Panc1 (cell line): ENCODE measurements around the gene NOSTRIN.

Source experiments
- POLR2AphosphoS5 ChIP-seq: IDR thresholded peaks from 2 replicates; pipeline ENCODE4 v1.6.1; 2012; ENCODE audit warnings: mild to moderate bottlenecking, low read depth, low read length, moderate library complexity
- SIN3A ChIP-seq: IDR thresholded peaks from 2 replicates; pipeline ENCODE4 v1.6.1; 2012; ENCODE audit warnings: low read depth, mild to moderate bottlenecking, low read length, moderate library complexity, borderline replicate concordance; ENCODE audit not compliant: insufficient read depth
- TCF7L2 ChIP-seq: IDR thresholded peaks from 2 replicates; pipeline ENCODE4 v1.6.1; 2011; ENCODE audit warnings: mild to moderate bottlenecking, low read depth, low read length, inconsistent platforms
- TF ChIP-seq, protein P1 (sequence below), 2 experiments: IDR thresholded peaks; 2 replicates each; pipeline ENCODE4 v1.6.1; 2011 to 2012; ENCODE audit warnings: low read depth in 2 of 2, control low read depth in 1 of 2, low read length in 1 of 2, mild to moderate bottlenecking in 1 of 2, moderate library complexity in 1 of 2; ENCODE audit not compliant: insufficient read depth in 1 of 2
- TF ChIP-seq, protein P2 (sequence below): fragments of 450-650 bp; IDR thresholded peaks from 2 replicates; pipeline ENCODE4 v1.5.1; 2017; ENCODE audit warnings: mild to moderate bottlenecking

DNA sequence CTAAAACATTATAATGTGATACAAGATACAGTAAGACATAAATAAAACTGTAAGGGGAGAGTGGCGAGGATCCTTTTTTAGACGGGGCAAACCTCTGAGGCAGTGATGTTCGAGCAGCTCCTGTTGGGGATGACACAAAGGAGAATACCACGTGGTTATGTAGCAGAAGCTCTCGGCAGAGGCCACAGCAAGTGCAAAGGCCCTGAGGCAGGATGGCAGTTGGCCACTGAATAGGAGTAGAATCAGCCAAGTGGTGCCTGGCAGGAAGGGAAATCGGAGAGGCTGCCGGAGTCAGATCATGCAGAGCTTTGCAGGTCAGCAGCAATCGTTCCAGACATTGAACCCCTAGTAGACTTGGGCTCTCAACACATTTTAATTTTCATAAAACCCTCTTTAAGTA is 19.1 kb downstream of the NOSTRIN start:
- TF ChIP-seq, protein P1, sequence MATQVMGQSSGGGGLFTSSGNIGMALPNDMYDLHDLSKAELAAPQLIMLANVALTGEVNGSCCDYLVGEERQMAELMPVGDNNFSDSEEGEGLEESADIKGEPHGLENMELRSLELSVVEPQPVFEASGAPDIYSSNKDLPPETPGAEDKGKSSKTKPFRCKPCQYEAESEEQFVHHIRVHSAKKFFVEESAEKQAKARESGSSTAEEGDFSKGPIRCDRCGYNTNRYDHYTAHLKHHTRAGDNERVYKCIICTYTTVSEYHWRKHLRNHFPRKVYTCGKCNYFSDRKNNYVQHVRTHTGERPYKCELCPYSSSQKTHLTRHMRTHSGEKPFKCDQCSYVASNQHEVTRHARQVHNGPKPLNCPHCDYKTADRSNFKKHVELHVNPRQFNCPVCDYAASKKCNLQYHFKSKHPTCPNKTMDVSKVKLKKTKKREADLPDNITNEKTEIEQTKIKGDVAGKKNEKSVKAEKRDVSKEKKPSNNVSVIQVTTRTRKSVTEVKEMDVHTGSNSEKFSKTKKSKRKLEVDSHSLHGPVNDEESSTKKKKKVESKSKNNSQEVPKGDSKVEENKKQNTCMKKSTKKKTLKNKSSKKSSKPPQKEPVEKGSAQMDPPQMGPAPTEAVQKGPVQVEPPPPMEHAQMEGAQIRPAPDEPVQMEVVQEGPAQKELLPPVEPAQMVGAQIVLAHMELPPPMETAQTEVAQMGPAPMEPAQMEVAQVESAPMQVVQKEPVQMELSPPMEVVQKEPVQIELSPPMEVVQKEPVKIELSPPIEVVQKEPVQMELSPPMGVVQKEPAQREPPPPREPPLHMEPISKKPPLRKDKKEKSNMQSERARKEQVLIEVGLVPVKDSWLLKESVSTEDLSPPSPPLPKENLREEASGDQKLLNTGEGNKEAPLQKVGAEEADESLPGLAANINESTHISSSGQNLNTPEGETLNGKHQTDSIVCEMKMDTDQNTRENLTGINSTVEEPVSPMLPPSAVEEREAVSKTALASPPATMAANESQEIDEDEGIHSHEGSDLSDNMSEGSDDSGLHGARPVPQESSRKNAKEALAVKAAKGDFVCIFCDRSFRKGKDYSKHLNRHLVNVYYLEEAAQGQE (IDR thresholded peaks at IDR 0.05; ENCODE audit: insufficient read depth in 1 of 2, low read depth in 2 of 2, low read length in 1 of 2) = no peak
- TF ChIP-seq, protein P2, sequence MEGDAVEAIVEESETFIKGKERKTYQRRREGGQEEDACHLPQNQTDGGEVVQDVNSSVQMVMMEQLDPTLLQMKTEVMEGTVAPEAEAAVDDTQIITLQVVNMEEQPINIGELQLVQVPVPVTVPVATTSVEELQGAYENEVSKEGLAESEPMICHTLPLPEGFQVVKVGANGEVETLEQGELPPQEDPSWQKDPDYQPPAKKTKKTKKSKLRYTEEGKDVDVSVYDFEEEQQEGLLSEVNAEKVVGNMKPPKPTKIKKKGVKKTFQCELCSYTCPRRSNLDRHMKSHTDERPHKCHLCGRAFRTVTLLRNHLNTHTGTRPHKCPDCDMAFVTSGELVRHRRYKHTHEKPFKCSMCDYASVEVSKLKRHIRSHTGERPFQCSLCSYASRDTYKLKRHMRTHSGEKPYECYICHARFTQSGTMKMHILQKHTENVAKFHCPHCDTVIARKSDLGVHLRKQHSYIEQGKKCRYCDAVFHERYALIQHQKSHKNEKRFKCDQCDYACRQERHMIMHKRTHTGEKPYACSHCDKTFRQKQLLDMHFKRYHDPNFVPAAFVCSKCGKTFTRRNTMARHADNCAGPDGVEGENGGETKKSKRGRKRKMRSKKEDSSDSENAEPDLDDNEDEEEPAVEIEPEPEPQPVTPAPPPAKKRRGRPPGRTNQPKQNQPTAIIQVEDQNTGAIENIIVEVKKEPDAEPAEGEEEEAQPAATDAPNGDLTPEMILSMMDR = no peak
- TF ChIP-seq SIN3A = no peak
- TF ChIP-seq POLR2AphosphoS5 = no peak
- TF ChIP-seq TCF7L2 = no peak
